Measurements from ENCODE around the gene IL13RA1.

- no peak for TF ChIP-seq CEBPB (IDR thresholded peaks at IDR 0.05)
- no peak for TF ChIP-seq MAX (IDR thresholded peaks at IDR 0.05)
- TF ChIP-seq, protein P1, sequence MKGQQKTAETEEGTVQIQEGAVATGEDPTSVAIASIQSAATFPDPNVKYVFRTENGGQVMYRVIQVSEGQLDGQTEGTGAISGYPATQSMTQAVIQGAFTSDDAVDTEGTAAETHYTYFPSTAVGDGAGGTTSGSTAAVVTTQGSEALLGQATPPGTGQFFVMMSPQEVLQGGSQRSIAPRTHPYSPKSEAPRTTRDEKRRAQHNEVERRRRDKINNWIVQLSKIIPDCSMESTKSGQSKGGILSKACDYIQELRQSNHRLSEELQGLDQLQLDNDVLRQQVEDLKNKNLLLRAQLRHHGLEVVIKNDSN (IDR thresholded peaks at IDR 0.05): no peak
- no peak for TF ChIP-seq CREB1 (IDR thresholded peaks at IDR 0.05; ENCODE audit: low read depth)
- no peak for TF ChIP-seq YY1 (IDR thresholded peaks at IDR 0.05; ENCODE audit: low read depth)
- TF ChIP-seq EGR1 (IDR thresholded peaks at IDR 0.05): no peak
- TF ChIP-seq EP300 (IDR thresholded peaks at IDR 0.05; ENCODE audit: borderline replicate concordance): no peak
Measured at GRCh38 chrX:118734909-118735308, 7.5 kb downstream of the IL13RA1 start.
